HG02852 (cell line): ENCODE data around the gene MSS51.
A peak's percentile ranks its signal among the peaks of the same experiment; 100 is the strongest.

Experiments used
- ATAC-seq: cut with Tn5 transposase; IDR thresholded peaks from one replicate; pipeline ENCODE4 v1.9.1; 2021; ENCODE audit warnings: mild to moderate bottlenecking, moderate library complexity; ENCODE audit not compliant: unreplicated experiment

Gene MSS51

DNA sequence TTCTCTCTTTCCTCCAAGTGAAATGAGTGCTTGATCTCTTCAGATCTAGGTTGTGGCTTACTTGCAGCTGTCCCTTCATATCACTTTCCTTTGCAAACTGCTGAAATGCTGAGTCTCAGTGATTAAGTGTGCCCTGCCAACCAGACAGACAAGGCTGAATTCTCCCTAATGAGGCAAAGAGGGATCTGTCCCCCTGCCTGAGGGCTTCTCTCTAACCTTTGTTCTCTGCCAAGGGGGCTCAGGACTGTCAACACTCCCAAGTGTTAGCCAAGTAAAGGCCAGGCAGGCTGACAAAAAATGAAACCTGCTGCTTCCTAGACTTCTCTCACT, at the start of gene MSS51:
MSS51 (minus strand) TSS at position 24 of the 330 bp plus-strand sequence. CDS start 5,277 bp downstream, outside the sequence.
- no peak for ATAC-seq

DNA sequence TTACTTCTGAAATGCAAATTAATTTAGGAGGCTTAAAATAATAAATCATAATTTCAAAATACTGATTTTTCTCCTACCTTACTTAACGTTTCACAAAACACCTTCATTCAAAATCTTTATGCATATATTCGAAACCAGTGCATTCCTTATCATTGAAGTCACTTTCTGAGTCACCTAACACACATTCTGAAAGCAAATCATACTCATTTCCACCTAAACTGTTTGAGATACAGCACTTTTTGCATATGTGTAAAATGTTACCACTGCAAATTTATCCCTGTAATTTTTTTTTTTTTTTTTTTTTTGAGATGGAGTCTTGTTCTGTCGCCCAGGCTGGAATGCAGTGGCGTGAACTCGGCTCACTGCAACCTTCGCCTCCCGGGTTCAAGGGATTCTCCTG, 46.8 kb upstream of the MSS51 start:
- ATAC-seq = peak; percentile 54

DNA sequence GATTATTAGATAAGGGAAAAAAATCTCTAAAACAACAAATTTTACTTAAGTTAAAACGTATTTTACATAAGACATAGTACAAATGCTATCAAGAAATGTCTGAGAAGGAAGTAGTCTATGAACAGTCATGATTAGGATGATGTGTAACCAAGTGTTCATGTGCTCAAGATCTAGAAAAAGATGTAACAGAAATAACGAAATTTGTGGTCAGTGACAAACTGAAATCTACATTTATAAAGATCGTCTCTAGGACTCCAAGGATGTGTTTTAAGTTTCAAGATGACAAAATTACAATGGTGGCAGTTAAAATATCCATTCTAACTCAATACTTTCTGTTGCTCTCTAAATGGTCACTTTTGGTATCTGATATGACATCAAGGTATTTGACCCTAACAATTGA, 45.3 kb upstream of the MSS51 start:
- no peak for ATAC-seq

DNA sequence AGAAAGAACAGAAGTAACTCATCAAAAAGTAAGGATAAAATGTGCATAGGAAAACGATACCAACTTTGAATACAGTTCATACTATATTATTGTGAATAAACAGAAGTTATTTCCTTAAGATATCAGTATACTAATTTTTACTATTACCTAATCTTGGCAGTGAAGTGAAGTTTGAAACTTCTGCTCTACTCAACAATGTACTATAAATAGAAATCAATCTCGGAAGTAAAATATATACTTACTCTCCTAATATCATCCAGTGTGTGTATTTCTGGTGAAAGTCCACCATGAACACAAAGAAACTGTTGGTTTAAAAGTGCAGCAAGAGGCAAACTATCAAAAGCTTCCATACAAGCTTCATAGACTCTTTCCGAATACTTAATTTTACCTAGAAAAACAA, 37.9 kb upstream of the MSS51 start:
- ATAC-seq = no peak

DNA sequence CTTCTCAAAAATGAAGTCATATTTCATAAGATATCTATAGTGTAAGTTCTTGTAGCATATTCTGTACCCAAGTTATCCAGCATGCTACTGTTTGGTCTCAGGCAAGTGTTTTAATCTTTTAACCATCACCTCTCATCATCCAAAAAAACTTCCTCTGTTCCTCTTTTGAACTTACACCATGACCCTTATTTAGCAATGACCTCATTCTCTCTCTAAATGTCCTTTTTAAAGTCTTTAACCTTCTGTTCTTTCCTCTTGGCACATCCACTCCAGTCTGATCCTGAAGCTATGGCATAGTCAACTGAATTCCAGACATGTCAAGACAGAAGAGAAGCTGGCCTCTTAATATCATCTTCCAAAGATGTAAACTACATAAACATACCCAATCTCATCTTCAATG, 36.2 kb upstream of the MSS51 start:
- no peak for ATAC-seq

DNA sequence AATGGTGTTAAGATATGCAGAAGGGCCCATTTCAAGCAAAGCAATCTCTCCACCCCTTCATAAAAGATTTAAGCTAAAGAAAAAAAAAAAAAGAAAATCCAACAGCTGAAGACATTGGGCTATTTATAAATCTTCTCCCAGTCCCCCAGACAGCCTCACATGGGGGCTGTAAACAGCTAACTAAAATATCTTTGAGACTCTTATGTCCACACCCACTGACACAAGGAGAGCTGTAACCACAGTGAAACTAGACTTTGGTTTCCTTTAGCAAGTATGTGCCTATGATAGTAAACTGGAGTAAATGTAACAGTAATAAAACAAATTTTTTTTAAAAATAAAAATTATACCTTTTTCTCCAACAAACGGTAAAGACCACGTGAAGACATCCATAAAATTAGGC, 33.8 kb upstream of the MSS51 start:
- no peak for ATAC-seq

DNA sequence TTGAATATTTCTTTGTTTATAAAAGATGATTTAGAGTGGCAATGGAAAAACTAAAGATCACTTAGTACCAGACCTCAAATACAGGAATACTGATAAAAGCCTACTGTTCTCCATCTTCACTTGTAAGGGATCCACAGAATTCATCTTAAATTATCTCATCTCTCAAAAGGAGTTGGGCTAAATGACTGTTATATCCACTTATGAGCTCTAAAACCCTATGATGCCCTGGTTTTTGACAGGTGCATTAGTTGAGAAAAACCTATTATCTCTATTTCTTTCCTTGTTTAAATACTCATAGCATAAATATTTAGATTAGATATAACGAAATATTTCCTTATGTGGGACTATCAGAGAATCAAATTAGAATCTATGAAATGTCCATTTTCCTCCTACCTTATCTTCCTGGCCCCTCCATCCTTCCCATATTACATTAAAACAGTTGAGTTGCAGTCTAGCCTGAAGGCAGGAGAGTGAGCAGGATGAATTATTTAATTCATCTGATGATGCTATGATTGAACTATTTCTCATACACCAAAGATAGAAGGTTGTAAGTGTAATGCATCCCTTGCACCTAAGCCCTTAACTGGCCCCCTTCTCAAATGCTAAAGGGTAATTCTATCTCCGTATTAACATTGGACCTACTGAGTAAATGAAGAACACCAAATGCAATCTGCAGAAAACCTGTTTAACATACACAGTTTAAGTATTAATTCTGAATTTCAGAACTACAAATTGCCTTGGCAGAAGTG, 32.8 kb upstream of the MSS51 start:
- ATAC-seq = no peak

DNA sequence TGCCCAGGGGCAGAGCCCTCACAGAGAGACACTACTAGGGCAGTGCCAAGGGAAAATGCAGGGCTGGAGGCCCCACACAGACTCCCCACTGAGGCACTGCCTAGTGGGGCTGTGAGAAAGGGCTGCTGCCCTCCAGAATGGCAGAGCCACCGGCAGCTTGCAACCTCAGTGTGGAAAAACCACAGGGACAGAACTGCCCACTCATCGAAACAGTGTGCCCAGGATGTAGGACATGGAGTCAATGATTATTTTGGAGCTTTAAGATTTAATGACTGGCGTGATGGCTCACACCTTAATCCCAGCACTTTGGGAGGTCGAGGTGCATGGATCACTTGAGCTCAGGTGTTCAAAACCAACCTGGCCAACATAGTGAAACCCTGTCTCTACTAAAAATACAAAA, 27.5 kb upstream of the MSS51 start:
- no peak for ATAC-seq

DNA sequence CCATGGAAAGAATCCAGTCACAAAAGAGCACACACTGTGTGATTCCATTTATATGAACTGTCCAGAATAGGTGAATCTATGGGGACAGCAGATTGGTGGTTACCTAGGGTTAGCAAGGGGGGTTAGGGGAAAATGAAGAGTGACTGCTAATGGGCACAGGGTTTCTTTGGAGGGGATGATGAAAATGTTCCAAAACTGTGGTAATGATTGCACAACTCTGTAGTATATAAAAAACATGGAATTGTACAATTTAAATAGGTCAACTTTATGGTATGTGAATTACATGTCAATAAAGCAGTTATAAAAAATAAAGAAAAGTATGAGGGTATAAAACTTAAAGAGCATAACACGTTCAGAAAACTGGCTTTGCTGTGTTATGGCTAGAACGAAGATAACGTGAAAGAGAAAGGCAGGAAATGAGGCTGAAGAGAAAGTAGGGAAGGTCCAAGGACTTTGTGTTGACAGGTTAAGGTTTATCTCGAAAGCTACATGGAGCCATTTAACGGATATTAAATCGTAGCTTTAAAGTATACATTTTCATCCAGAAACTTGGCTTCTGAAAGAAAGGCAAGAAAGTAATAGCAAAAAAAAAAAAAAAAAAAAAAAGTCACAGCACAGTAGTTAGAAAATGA, 26.4 kb upstream of the MSS51 start:
- no peak for ATAC-seq

DNA sequence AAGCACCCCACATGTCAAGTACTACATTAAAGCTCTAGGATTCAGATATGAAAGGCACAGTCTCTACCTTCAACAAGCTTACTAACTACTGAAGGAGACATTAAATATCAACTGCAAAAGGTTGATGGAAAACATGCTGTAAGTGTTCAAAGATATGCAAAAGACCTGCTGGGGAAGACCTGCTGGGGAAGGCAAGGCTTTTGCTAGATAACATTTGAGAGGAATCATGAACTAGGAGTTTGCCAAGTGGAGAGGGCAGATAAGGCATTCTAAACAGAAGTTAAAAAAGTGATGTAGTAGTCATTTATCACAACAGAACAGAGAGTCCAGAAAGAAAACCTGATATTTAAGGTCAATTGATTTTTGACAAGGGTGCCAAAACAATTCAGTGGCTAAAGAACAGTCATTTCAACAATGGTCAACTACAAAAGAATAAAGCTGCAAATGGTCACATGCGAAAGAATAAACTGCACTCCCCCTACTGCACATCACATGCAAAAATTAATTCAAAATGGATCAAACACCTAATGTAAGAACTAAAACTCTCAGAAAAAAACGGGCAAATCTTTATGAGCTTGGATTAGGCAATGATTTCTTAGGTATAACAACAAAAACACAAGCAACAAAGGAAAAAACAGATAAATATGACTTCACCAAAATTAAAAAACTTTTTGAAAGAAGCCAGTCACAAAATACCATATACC, 23.0 kb upstream of the MSS51 start:
- no peak for ATAC-seq

DNA sequence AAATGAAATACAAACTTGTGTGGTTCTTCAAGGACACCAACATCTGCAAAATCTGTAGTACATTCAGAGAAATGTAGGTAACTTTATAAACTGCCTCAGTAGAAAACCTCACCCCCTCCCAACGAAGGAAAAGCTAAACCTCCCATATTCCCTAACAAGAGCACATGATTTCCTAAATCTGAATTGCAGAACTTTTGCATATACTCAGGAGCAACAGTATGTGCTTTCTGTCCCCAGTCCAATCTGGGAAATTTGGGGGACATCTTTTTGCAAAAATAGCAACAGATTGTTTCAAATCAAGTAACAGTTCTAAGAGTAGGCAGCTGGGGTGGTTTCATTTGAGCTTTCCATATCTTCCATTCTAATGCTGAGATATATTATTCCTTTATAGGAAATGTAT, 15.8 kb upstream of the MSS51 start:
- ATAC-seq = no peak

DNA sequence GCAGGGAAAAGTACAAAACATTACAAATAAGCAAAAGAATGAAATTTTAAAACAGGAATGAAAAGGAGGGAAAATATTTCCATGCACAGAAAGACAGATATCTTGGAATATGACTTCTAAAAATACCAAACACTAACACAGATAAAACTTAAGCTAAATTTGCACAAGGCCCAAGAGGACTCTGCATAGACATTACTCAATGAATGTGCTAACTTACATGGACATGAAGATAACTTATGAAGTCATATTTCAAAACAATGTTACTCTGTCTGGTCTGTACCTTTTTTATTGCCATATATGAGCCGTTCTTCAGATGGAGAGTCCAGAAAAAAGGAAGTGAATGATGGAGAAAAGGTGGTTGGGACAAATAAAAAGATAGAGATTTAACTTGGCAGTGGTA, 15.0 kb upstream of the MSS51 start:
- ATAC-seq = no peak

DNA sequence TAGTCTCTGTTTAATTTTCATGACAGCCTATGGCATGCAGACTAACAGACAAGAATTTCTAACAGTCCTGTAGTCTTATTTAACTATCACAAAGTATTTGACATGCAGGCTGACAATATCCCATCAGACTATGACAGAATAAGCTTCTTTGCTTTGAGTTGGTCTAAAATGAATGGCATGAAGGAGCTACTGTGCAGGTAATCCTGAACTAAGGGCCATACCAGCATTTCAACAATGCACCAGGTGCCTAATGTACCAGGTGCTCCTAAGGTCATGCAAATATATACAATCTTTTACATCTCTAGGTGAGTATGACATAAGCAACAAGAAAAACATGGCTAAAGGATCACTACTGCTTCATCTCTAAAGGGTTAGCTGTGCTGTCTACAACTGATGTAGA, 13.6 kb upstream of the MSS51 start:
- ATAC-seq = no peak

DNA sequence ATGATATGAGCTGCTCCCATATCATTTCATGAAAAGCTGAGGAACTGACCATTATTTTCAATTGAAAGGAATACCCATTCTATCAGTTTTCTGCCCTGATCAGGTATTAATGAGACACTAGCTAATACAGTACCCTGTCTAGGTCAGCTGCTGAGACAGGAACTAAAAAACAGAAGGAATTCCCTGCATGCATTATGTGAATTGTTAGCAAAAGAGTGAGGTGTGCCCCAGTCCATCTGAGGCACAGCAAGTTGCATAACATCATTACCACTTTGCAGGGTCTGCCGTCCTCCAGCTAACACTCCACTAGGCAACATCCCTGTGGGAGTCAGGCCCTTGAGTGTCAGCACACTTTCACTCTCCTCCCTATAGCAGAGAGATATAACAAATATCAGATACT, 11.1 kb upstream of the MSS51 start:
- ATAC-seq = no peak

DNA sequence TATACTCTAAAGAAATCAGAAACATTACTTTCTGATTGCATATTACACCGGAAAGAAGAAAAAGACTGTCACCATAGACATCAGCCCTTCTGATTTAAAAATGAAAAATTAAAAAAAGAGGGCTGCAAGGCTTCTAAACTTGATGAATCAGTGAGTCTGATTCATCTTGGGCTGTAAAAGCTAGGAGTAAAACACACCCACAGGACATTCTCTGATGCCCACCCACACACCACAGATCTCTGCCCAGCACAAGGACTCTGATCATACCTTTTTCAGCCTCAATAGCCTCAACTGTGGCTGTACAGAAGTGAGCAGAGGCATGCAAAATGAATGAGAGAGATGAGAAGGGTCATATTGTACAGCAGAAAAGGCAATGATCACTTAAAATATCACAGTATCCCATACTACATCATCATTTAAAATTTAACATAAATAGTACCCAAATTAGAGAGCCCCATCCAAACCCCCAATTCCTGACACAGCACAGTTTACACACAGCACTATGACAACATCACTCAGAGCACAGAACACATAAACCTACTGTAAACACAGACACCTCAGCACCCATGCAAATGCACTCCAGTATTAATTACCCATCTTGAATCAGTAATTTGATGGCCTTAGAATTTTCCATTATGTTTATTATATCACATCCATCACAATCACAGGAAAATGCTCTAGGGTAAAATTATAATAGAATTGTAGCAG, 6.4 kb upstream of the MSS51 start:
- no peak for ATAC-seq

DNA sequence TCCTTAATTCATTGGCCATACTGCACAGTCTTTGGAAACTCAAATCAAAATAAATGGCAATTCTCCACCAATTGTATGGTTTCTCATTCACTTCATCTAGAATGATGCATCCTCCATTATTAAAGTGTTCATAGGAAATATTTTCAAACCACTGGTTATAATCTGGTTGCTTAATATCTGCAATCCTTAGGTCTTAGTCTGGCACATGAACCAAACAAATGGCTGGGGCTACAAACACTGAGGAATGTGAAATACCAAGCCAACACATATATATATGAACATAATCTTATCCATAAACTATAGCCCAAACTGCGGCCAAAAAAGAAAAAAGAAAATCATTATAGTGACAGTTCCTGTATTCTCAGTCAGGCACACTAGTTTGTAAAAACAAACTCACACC, 5.7 kb upstream of the MSS51 start:
- no peak for ATAC-seq

DNA sequence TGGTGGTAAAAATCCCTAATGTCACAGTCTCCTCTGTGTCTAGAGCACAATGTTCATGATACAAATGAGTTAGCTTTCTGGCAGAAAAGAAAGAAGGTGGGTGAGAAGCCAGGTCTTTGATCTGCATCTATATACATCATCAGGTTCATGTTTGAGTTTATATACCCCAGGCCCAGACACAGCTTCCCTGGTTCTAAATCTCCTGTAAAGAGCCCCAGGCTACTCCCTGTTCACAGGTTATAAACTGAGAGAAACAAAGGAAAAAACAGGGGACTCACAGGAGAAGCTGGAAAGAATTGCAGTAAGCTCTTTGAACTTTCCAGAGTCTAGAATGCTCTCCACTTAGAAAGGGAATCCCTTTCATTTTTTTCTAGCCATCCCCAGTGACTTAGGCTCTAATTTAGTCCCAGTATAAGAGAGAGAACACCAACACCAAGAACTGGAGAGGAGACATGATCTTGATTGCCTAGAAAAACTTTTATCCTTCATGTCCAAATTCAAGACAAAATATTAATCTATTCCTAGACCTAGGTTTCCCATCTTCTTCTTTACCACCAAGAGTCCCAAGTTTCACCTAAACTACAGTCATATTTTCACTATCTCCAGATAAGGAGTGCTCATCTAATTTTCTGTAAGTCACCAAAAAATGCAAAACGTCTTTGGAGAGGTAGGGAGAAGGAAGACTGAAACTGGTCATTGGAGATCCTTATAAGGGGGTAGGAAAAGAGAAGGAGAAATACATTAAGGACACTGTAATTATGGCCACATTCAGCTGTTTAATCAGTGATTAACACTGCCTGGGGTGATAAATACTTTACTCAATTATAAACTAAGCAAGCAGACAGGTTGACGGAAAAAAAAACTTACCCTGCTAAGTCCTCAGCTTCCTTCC, 469 bp downstream of the MSS51 start:
- ATAC-seq = no peak

DNA sequence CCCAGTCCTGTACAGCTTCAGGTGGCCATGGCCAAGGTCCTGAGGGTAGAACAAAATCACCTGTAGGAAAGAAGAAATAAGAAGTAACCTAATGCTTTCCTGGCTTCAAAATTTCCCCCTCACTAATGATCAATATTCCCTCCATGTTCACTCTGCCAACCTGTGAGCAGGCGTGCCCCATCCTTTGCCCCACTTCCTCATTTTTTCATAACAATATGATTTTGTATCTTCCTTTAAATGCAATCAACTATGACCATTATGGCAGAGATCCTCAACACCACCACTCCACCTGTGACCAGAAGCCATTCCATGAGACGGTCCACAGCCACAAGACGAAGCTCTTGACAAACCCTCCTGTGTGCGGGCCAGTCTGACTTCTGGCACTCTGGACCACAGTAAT, 7.0 kb downstream of the MSS51 start:
- ATAC-seq = no peak

DNA sequence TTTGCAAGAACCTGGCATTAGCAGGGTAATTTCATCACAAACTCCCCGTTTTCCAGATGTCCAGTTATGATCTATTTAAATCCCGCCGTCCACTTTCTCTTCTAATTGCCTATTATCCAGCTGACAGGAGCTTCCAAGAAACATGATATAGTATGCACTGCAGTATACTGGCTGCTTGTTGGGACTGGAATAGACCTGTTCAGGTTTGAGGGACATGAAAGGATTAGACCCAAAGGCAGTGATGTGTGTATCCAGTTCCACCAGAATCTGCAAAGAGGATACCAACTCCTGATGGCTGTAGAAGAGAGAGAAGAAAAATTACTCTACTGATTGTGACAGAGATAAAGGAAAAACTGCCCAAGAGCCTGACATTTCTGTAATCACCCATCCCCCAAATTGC, 8.9 kb downstream of the MSS51 start:
- ATAC-seq = no peak

DNA sequence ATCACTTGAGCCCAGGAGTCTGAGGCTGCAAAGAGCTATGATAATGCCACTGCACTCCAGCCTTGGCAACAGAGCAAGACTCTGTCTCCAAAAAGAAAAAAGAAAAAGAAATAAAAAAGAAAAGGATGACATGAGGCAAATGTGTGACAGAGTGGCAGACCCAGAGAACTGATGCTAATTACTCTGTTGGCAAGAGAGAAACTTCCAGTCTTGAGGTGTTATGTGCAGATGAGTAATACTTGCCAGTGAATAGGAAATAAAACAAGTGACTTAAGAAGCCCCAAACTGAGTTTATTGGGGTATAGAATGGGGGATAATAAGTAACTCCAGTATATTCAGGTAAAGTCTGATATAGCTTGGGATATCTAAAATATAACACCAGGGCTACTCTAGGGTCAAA, 10.1 kb downstream of the MSS51 start:
- ATAC-seq = no peak

DNA sequence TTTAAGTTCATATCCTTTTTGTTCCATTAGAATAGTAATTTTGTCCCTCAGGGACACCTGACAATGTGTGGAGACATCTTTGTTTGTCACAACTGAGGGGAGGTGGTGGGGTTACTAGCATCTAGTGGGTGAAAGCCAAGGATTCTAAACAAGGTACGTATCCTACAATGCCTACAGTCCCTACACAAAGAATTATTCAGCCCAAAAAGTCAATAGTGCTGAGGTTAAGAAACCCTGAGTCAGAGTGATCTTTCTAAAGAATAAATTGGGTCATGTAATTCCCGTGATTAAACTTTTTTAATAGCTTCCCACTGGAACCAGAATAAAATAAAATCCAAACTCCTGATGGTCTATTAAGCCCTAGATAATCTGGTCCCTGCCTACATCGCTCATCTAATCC, 16.8 kb downstream of the MSS51 start:
- ATAC-seq = no peak
